AG04450 (cell line): Measurements from ENCODE around the gene LRP1B. TPM values are rescaled to one million over a fixed set of nuclear protein-coding genes. Genes with fewer than 3 reads are reported as not detected.
A peak's percentile ranks its signal among the peaks of the same experiment; 100 is the strongest.

ENCODE experiments used
- CTCF ChIA-PET: fragments of 300-600, 350-600 bp; formaldehyde crosslinking; extraction: SDS; loops from one replicate; lab custom pipeline; 2022; ENCODE audit warnings: antibody characterized with exemption, inconsistent platforms; lab: Charles Lee
- POLR2A ChIA-PET: fragments of 350-600 bp; formaldehyde crosslinking; extraction: SDS; loops from one replicate; lab custom pipeline; 2021; ENCODE audit warnings: antibody characterized with exemption, inconsistent platforms; lab: Yijun Ruan, JAX
- DNase-seq: peaks from one replicate; pipeline ENCODE4 v3.0.0-alpha.2; 2011; ENCODE audit warnings: low read depth, low spot score
- H3K27ac ChIP-seq: one replicate; pipeline ENCODE4 v1.5.1; 2012; ENCODE audit warnings: low read depth, low read length, control low read depth
- H3K27me3 ChIP-seq: one replicate; pipeline ENCODE4 v1.6.0; 2012; ENCODE audit warnings: low read length; ENCODE audit not compliant: control insufficient read depth, insufficient read depth
- H3K4me3 ChIP-seq: 2 replicates; pipeline ENCODE4 v1.5.1; 2011; ENCODE audit warnings: mild to moderate bottlenecking, low read depth, low read length, control low read depth
- H3K9me3 ChIP-seq: 2 replicates; pipeline ENCODE4 v1.5.1; 2012; ENCODE audit warnings: low read length; ENCODE audit not compliant: control insufficient read depth, insufficient read depth
- polyA plus RNA-seq: library from polyadenylated mRNA; depleted of rRNA; stranded (reverse); fragments of >200 nt; gene quantifications from 2 replicates; pipeline ENCODE4 v1.2.3, GENCODE V29; 2011
- TF ChIP-seq, protein P1 (sequence below): IDR thresholded peaks from 2 replicates; pipeline ENCODE4 v1.5.1; 2011; ENCODE audit warnings: low read depth, low read length, control low read depth, inconsistent platforms

Gene LRP1B
- polyA plus RNA-seq, 1 experiment, result 0.15 TPM

DNA sequence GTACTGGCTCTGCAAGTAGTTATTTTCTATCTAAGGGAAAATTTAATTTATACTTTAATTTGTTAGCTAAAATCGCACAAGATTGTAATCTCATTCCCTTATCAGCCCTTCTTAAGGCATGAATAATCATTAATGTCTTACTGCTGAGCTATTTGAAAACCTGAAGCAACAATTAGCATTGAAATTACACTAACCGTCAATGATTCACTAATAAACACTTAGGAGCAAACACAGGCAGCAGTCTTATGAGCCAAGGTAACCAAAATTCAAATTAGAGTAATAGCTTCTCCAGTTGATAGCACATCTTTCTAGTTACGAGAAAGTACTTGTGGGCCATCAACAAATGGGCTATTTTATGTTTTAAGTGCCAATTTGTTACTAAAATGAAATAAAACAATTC, 1289.7 kb downstream of the LRP1B start:
- POLR2A ChIA-PET, result no interaction called here
- TF ChIP-seq, protein P1, sequence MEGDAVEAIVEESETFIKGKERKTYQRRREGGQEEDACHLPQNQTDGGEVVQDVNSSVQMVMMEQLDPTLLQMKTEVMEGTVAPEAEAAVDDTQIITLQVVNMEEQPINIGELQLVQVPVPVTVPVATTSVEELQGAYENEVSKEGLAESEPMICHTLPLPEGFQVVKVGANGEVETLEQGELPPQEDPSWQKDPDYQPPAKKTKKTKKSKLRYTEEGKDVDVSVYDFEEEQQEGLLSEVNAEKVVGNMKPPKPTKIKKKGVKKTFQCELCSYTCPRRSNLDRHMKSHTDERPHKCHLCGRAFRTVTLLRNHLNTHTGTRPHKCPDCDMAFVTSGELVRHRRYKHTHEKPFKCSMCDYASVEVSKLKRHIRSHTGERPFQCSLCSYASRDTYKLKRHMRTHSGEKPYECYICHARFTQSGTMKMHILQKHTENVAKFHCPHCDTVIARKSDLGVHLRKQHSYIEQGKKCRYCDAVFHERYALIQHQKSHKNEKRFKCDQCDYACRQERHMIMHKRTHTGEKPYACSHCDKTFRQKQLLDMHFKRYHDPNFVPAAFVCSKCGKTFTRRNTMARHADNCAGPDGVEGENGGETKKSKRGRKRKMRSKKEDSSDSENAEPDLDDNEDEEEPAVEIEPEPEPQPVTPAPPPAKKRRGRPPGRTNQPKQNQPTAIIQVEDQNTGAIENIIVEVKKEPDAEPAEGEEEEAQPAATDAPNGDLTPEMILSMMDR, result no peak
- H3K27me3 ChIP-seq, result no peaks in the 10 kb centered on the region
- H3K9me3 ChIP-seq, result no peaks in the 10 kb centered on the region
- CTCF ChIA-PET, result interaction anchor here (0.7 to 1.0 kb wide), 2 partner anchors 23 to 49 kb away, joined by 3 read pairs; no protein-coding TSS in a partner anchor
- no peak for DNase-seq
- H3K27ac ChIP-seq, result no peak overlapping the region
- H3K4me3 ChIP-seq, result no peak overlapping the region

DNA sequence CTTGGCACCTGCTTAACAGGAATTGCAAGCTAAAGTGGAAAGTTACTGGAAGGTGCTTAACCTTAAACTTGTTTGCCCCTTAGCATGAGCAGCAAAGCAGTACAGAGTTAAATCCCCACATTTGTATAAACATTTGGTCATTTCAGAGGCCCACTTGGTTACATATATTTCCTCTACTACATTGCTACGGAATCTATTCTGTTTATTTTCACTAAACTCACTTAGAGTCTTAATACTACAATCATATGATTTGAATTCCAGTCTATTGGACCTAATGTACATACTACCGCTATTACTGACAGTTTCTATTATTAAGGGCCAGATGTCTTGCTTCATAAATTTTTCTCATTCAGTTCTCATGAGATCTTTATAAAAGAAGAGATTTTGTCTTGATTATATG, 1294.0 kb downstream of the LRP1B start:
- Histone ChIP-seq H3K4me3 (no peak overlapping the region), H3K9me3 (no peaks in the 10 kb centered on the region), H3K27me3 (no peaks in the 10 kb centered on the region), H3K27ac (no peak overlapping the region)
- TF ChIP-seq, protein P1, result no peak
- ChIA-PET POLR2A (no interaction called here), CTCF (no interaction called here)
- peak; percentile 8 for DNase-seq

DNA sequence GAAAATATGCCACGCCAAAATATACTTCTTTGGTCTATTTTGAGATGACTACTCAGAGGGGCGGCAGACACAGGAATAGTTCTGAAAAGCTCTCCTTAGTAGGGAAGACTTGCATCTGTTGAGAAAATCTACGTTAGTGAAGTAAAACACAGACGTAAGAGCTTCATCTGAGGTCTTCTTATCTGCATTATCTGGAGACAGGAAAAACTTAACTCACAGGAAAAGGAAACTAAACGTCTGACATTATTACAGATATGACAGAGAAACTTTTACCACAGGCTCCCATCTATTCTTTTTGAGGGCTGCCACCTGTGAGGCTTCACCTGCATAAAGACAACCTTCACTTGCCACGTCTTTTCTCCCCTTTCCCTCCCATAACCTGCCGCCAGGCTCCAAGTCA, 1295.7 kb downstream of the LRP1B start:
- CTCF ChIA-PET, result no interaction called here

DNA sequence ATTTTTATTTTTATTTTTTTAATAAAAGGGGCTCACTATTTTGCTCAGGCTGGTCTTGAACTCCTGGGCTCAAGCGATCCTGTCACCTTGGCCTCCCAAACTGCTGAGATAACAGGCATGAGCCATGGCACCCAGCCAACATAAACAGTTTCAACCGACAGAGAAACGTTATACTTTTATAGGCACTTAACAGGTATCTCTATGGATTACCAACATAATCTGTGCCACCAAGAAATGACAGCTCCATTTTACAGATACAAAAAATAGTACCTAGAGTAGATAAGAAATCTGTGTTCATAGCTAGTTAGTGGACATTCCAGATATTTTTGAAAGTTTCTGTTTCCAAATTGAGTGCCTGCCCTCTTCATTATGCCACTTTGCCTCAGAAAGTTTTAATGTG, 1316.7 kb downstream of the LRP1B start:
- H3K9me3 ChIP-seq, result no peaks in the 10 kb centered on the region
- no peak overlapping the region for H3K4me3 ChIP-seq
- no peaks in the 10 kb centered on the region for H3K27me3 ChIP-seq
- DNase-seq, result no peak
- ChIA-PET CTCF (interaction anchor here (0.8 kb wide), 1 partner anchor 50 kb away, joined by 3 read pairs; no protein-coding TSS in a partner anchor), POLR2A (no interaction called here)
- TF ChIP-seq, protein P1, result no peak
- no peak overlapping the region for H3K27ac ChIP-seq

More for the DNA sequence above, 1295.7 kb downstream of the LRP1B start:
- POLR2A ChIA-PET, result no interaction called here
- H3K9me3 ChIP-seq, result no peaks in the 10 kb centered on the region
- no peak for DNase-seq
- TF ChIP-seq, protein P1, result no peak
- H3K27ac ChIP-seq, result no peak overlapping the region
- no peak overlapping the region for H3K4me3 ChIP-seq
- no peaks in the 10 kb centered on the region for H3K27me3 ChIP-seq

DNA sequence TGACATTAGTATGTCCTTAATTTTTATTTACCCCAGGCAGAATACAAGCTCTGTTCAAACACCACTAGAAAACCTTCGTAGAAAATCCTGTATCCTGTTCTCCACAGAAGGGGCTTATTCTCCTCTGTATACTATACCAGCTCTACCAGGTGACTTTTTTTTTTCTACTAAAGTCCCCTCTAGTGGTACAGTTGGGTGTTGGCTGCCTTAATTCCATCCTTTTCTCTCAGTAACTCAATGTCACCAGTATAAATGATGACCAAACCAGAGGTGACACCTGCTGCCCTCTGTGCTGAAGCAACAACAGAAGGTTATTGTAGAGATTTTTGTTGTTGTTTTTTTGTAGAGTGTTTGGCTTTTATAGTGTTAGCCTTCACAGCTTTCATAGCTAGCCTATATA, 1322.0 kb downstream of the LRP1B start:
- no peak for DNase-seq
- Histone ChIP-seq H3K27me3 (no peaks in the 10 kb centered on the region), H3K27ac (no peak overlapping the region), H3K9me3 (no peaks in the 10 kb centered on the region), H3K4me3 (no peak overlapping the region)
- TF ChIP-seq, protein P1, result 0 out of 2 replicates have a peak, but pooled peaks have one; percentile 14
- CTCF ChIA-PET, result interaction anchor here (0.6 to 1.3 kb wide), 2 partner anchors 30 to 55 kb away, joined by 3 to 5 read pairs; no protein-coding TSS in a partner anchor
- POLR2A ChIA-PET, result no interaction called here
